ENCODE measurements around the gene SEH1L.

Gene SEH1L

DNA sequence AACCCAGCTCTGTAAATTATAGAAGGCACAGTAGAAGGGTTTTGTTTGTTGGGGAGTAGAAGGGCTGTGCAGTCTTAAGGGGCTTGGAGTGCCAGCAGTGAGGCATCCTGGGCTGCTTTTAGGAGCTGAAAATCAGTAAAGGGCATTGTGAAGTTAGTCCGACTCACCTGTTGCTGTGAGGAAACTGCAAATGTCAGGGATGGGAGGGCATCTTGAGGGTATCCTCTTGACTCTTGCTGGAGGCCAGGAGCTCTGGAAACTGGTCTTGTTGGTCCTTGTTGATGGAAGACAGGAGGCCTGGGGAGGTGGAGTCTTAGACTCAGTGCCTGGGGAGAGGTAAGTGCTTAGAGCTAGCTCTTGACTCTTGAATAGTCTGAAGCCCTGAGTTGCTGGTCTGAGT, 57.5 kb downstream of the SEH1L start:
- no peak for DNase-seq (ENCODE audit: low read depth)
- TF ChIP-seq, protein P1, sequence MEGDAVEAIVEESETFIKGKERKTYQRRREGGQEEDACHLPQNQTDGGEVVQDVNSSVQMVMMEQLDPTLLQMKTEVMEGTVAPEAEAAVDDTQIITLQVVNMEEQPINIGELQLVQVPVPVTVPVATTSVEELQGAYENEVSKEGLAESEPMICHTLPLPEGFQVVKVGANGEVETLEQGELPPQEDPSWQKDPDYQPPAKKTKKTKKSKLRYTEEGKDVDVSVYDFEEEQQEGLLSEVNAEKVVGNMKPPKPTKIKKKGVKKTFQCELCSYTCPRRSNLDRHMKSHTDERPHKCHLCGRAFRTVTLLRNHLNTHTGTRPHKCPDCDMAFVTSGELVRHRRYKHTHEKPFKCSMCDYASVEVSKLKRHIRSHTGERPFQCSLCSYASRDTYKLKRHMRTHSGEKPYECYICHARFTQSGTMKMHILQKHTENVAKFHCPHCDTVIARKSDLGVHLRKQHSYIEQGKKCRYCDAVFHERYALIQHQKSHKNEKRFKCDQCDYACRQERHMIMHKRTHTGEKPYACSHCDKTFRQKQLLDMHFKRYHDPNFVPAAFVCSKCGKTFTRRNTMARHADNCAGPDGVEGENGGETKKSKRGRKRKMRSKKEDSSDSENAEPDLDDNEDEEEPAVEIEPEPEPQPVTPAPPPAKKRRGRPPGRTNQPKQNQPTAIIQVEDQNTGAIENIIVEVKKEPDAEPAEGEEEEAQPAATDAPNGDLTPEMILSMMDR (IDR thresholded peaks at IDR 0.05; ENCODE audit: low read depth, low read length, missing control alignments): no peak

DNA sequence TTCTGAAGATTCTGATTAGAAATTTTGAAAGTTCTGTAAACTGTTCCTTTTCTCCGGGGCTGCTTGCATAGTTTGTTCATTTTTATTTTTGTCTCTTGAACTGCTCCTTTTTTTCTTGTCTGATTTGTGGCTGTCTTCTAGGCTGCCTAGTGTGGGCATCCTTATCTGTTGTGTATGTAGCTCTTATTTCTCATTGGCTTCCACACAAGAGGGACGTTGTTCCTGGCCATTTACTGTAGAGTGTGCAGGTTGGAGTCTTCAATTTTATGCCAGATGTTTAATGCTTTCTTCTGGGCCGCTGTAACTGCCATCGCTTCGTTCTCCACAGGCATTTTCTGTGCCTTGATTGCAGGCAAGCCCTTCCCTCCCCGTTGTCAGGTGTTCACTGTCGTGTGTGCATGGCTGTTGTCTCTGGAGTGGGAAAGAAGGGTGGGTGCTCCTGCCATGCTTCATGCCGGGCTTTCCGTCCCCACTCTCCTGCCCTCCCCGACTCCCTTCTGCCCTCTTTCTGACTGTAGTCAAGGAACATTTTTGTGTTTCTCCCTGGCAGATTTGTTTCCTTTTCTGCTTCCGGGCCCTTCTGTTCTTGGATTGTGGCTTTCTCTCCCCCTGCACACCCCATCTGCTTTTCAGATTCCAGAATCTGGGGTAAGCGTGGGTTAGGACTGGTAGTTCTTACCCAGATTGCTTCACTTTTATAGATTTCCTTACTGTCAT, 58.9 kb downstream of the SEH1L start:
- no peak for DNase-seq (ENCODE audit: low read depth)
- TF ChIP-seq, protein P1 (IDR thresholded peaks at IDR 0.05; ENCODE audit: low read depth, low read length, missing control alignments): no peak
- no peak overlapping the region for H3K4me3 ChIP-seq (ENCODE audit: low read depth, low read length)

More for the DNA sequence above, 57.5 kb downstream of the SEH1L start:
- H3K4me3 ChIP-seq (ENCODE audit: low read depth, low read length): no peak overlapping the region

DNA sequence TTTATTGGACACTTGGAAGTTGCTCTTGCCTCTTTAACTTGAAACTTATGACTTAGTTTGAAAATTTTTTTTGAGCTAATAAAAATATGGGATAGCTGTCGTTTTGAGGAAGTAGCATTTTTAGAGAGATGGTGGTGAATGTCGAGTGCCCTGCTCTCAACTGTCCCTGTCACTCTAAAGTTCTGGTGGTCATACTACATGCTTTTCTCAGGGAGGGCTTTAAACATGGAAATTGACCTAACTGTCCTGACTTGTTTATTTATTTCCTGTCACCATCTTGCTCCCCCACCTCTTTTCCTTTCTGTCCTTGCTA, 59.4 kb downstream of the SEH1L start:
- no peak for DNase-seq (ENCODE audit: low read depth)
- TF ChIP-seq, protein P1 (IDR thresholded peaks at IDR 0.05; ENCODE audit: low read depth, low read length, missing control alignments): no peak
- no peak overlapping the region for H3K4me3 ChIP-seq (ENCODE audit: low read depth, low read length)

DNA sequence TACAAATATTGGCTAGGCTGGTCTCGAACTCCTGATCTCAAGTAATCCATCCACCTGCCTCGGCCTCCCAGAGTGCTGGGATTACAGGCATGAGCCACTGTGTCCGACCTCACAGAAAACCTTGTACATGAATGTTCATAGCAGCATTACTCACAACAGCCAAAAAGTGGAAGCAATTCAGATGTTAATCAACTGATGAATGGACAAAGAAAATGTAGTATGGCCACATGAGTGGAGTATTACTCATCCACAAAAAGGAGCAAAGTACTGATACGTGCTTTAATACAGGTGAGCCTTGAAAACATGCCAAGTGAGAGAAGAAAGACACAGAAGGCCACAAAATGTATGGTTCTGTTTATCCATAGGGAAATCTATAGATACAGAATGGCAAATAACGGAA, 63.9 kb downstream of the SEH1L start:
- no peak for DNase-seq (ENCODE audit: low read depth)
- no peak overlapping the region for H3K4me3 ChIP-seq (ENCODE audit: low read depth, low read length)
- TF ChIP-seq, protein P1 (IDR thresholded peaks at IDR 0.05; ENCODE audit: low read depth, low read length, missing control alignments): no peak

DNA sequence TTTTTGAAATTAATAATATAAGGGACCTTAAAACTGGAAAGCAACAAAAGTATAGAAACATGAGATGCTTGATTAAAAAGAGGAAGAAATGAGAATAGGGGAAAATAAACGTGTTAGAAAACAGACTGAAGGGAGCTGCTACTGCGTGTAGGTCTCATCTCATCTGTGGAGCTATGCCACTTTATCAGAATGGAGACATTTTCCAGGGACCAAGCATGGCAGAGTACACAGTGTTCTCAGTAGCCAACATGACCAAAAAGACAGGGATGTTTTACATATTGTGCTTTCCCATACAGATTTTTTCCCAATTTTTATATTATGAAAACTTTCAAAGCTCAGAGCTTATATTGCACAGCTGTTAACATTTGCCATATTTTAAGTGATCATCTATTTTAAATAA, 66.4 kb downstream of the SEH1L start:
- H3K4me3 ChIP-seq (ENCODE audit: low read depth, low read length): no peak overlapping the region
- no peak for DNase-seq (ENCODE audit: low read depth)
- TF ChIP-seq, protein P1 (IDR thresholded peaks at IDR 0.05; ENCODE audit: low read depth, low read length, missing control alignments): no peak

DNA sequence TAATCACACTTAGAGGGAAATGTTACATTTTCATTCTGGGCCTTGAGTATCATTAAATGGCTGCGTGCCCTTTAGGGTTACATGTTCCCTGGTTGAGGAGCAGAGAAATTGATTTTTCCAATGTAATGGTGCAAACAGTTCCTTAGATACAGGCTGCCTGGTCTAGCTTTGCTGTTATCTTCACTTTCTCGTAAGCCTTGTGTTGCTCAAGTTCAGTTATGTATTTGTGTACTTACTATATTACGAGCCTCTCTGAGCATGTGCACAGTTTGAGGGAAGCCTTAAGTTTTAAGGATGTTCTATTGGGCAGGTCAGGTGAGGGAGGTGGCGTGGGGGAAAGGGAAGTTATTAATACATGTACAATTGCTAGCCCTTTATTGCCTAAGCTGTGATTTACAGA, 67.0 kb downstream of the SEH1L start:
- H3K4me3 ChIP-seq (ENCODE audit: low read depth, low read length): no peak overlapping the region
- TF ChIP-seq, protein P1 (IDR thresholded peaks at IDR 0.05; ENCODE audit: low read depth, low read length, missing control alignments): no peak
- no peak for DNase-seq (ENCODE audit: low read depth)

DNA sequence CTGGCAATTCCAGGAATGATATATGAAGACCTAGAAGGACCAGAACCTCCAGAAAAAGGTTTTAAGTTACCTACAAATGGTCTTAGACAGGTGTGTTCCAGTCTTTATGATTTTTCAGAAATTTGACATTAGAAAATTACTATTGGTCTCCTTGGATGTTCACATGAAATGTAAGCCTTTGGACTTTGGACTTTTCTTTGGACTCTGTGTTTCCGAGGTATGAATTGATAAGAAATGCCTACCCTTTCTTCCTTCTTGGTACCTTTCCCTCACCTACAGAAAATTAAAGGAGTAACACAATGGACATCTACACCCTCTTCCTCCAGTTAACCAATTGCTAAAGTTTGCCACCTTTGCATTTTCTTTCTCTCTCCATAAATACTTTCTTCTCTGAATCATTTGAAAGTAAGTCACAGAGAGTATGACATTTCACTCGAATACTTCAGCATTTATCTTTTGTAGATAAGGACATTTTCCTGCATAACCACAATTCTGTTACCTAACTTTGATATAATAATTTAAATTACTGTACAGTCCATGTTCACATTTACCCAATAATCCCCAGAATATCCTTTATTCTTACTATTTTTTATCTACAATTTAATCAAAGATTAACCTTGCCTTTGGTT, 69.5 kb downstream of the SEH1L start:
- no peak for DNase-seq (ENCODE audit: low read depth)
- TF ChIP-seq, protein P1 (IDR thresholded peaks at IDR 0.05; ENCODE audit: low read depth, low read length, missing control alignments): no peak
- H3K4me3 ChIP-seq (ENCODE audit: low read depth, low read length): no peak overlapping the region

Measured in GM12864 (cell line).